HUES48 (cell line): ENCODE results near the gene LCTL.
A peak's percentile ranks its signal among the peaks of the same experiment; 100 is the strongest.

Experiments
- H3K27ac ChIP-seq: one replicate; pipeline ENCODE4 v1.7.0; 2013; ENCODE audit warnings: low read depth, low read length, inconsistent platforms
- H3K27me3 ChIP-seq: 2 replicates; pipeline ENCODE4 v1.6.1; 2013; ENCODE audit warnings: mild to moderate bottlenecking, low read length; ENCODE audit not compliant: control insufficient read depth, insufficient read depth
- H3K36me3 ChIP-seq: 2 replicates; pipeline ENCODE4 v1.6.1; 2013; ENCODE audit warnings: low read length; ENCODE audit not compliant: control insufficient read depth, insufficient read depth
- H3K4me1 ChIP-seq: 2 replicates; pipeline ENCODE4 v1.6.1; 2013; ENCODE audit warnings: mild to moderate bottlenecking, low read length; ENCODE audit not compliant: control insufficient read depth, insufficient read depth
- H3K4me3 ChIP-seq: 2 replicates; pipeline ENCODE4 v1.5.1; 2013; ENCODE audit warnings: mild to moderate bottlenecking, low read depth, low read length
- H3K9ac ChIP-seq: 2 replicates; pipeline ENCODE4 v1.6.1; 2013; ENCODE audit warnings: mild to moderate bottlenecking, low read depth, low read length, moderate library complexity
- H3K9me3 ChIP-seq: 2 replicates; pipeline ENCODE4 v1.6.1; 2013; ENCODE audit warnings: low read length; ENCODE audit not compliant: control insufficient read depth, insufficient read depth

Gene LCTL

GRCh38 chr15:66498501-66499386 lies 67.1 kb downstream of the LCTL start:
- H3K9me3 ChIP-seq = no peaks in the 10 kb centered on the region
- H3K4me3 ChIP-seq = no peak overlapping the region
- peak overlapping the region; percentile 96 for H3K27ac ChIP-seq
- no peaks in the 10 kb centered on the region for H3K27me3 ChIP-seq
- H3K4me1 ChIP-seq = peaks cover 8% of the 10 kb centered on the region; the same call in 1 of the 2 replicates
- no peak overlapping the region for H3K9ac ChIP-seq
- peaks cover 78% of the 10 kb centered on the region for H3K36me3 ChIP-seq
